Lower leg skin (tissue), 4 donors: ENCODE measurements around the gene KRT74. TPM values are rescaled to one million over a fixed set of nuclear protein-coding genes. Genes with fewer than 3 reads are reported as not detected.

Source experiments
- DNase-seq, 2 donors: peaks; one replicate each; pipeline ENCODE4 v3.0.0-alpha.2; 2019; ENCODE audit warnings: low spot score in 2 of 2
- H3K4me3 ChIP-seq: fragments of 200-600 bp; sonication (generic); 2 replicates; pipeline ENCODE4 v1.5.1; 2017; ENCODE audit warnings: mild to moderate bottlenecking, low read depth; ENCODE audit not compliant: poor library complexity, severe bottlenecking
- CTCF ChIP-seq, 3 donors: fragments of 450-650 bp; IDR thresholded peaks; one replicate each; pipeline ENCODE4 v1.5.1; 2016; ENCODE audit warnings: antibody characterized with exemption in 3 of 3, mild to moderate bottlenecking in 3 of 3, moderate library complexity in 2 of 3
- POLR2A ChIP-seq, 2 donors: fragments of 450-650 bp; IDR thresholded peaks; one replicate each; pipeline ENCODE4 v1.6.1; 2016 to 2017; ENCODE audit warnings: antibody characterized with exemption in 2 of 2, mild to moderate bottlenecking in 1 of 2, moderate library complexity in 1 of 2
- WGBS, 2 donors: methylation state at CpG; one replicate each; pipeline ENCODE4 v1.1.5; 2018; 5-methylcytosine and 5-hydroxymethylcytosine counted together
- intact Hi-C: fragments of 100-400 bp; cut with DNase I; formaldehyde crosslinking; loops from one replicate; pipeline ENCODE4 v1.15.0; 2023; ENCODE audit warnings: low total_unique reads
- total RNA-seq, 4 donors: library from RNA; depleted of rRNA; stranded (reverse); fragments of >200 nt; gene quantifications; one replicate each; pipeline ENCODE4 v1.1.0, GENCODE V29; 2016

KRT74 gene
- total RNA-seq, 4 donors from 2014 or later = 0.30 to 14.6 (median 0.82) TPM

GRCh38 chr12:52559979-52560378, 13.7 kb downstream of the KRT74 start:
- intact Hi-C loops = no loop called here
- no peak for DNase-seq
- 89 to 93% methylated on average over 4 of the region's 4 CpGs for WGBS, 2 donors
- TF ChIP-seq POLR2A (IDR thresholded peaks at IDR 0.05) = no peak
- TF ChIP-seq CTCF (IDR thresholded peaks at IDR 0.05) = no peak
- no peak overlapping the region for H3K4me3 ChIP-seq

- no peak for TF ChIP-seq CTCF (IDR thresholded peaks at IDR 0.05)
- TF ChIP-seq POLR2A (IDR thresholded peaks at IDR 0.05) = no peak
- intact Hi-C loops = no loop called here
- 71 to 76% methylated on average over 5 to 8 of the region's 8 CpGs for WGBS, 2 donors
These were observed 14.7 kb downstream of the KRT74 start for GRCh38 chr12:52558781-52559445.

GRCh38 chr12:52557476-52557875, 16.2 kb downstream of the KRT74 start:
- WGBS, 2 donors = 75 to 77% methylated on average over 2 of the region's 2 CpGs
- TF ChIP-seq CTCF (IDR thresholded peaks at IDR 0.05) (no peak), POLR2A (IDR thresholded peaks at IDR 0.05) (no peak)

More at GRCh38 chr12:52558781-52559445, 14.7 kb downstream of the KRT74 start:
- no peak for DNase-seq
- no peak overlapping the region for H3K4me3 ChIP-seq

GRCh38 chr12:52555577-52555976, 18.1 kb downstream of the KRT74 start:
- no peak overlapping the region for H3K4me3 ChIP-seq
- intact Hi-C loops = no loop called here
- 84 to 91% methylated on average over 6 of the region's 6 CpGs for WGBS, 2 donors
- no peak for DNase-seq
- TF ChIP-seq POLR2A (IDR thresholded peaks at IDR 0.05) (no peak), CTCF (IDR thresholded peaks at IDR 0.05) (no peak)

More at GRCh38 chr12:52557476-52557875, 16.2 kb downstream of the KRT74 start:
- intact Hi-C loops = no loop called here
- DNase-seq = no peak
- no peak overlapping the region for H3K4me3 ChIP-seq

GRCh38 chr12:52552681-52553195, 20.9 kb downstream of the KRT74 start, which contains the start of gene KRT71:
TSS of gene KRT71 (minus strand) at chr12:52553145. CDS start at chr12:52553077, 68 bp downstream.
- no peak for DNase-seq
- WGBS, 2 donors = 81 to 96% methylated on average over 14 of the region's 14 CpGs
- no peak for TF ChIP-seq CTCF (IDR thresholded peaks at IDR 0.05)
- TF ChIP-seq POLR2A (IDR thresholded peaks at IDR 0.05) = no peak
- H3K4me3 ChIP-seq = no peak within 1 kb of the TSS
- intact Hi-C loops = no loop called here
